ENCODE results near the gene CRYBG2. TPM values are rescaled to one million over a fixed set of nuclear protein-coding genes. Genes with fewer than 3 reads are reported as not detected.
"Not testable (repeated sequence)": the region's sequence is repeated elsewhere in the genome, so short reads cannot be mapped to it uniquely, and the experiment has no call there.

Gene CRYBG2
- total RNA-seq, 1 donor from 2014 or later, result 6.3 TPM

DNA sequence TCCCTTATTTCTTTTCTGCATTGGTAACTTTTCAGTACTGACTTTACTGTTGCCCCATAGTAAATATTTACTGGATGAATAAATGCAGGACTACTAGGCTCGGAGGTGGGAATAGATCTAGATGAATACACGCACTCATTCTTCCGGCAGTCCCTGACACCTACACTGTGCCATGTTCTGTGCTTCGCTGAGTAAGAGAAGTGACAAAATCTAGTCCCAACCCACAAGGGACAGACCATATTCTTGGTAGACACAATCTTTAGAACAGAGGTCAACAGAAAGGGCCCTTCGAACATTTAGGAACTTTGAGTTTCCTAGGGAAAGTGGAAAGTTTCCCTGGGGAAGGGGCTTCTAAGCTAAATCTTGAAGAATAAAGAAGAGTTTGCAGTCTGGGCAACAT lies 39.4 kb downstream of the CRYBG2 start:
- no peak for DNase-seq (ENCODE audit: low read depth, low spot score)
- Mint-ChIP-seq H3K36me3 (ENCODE audit: low read depth) (no peaks in the 10 kb centered on the region), H3K27ac (ENCODE audit: unreplicated experiment) (no peak overlapping the region), H3K4me3 (no peak overlapping the region), H3K9me3 (no peaks in the 10 kb centered on the region), H3K4me1 (peaks cover 20% of the 10 kb centered on the region), H3K27me3 (ENCODE audit: low read depth) (no peaks in the 10 kb centered on the region)
- TF ChIP-seq, protein P1, sequence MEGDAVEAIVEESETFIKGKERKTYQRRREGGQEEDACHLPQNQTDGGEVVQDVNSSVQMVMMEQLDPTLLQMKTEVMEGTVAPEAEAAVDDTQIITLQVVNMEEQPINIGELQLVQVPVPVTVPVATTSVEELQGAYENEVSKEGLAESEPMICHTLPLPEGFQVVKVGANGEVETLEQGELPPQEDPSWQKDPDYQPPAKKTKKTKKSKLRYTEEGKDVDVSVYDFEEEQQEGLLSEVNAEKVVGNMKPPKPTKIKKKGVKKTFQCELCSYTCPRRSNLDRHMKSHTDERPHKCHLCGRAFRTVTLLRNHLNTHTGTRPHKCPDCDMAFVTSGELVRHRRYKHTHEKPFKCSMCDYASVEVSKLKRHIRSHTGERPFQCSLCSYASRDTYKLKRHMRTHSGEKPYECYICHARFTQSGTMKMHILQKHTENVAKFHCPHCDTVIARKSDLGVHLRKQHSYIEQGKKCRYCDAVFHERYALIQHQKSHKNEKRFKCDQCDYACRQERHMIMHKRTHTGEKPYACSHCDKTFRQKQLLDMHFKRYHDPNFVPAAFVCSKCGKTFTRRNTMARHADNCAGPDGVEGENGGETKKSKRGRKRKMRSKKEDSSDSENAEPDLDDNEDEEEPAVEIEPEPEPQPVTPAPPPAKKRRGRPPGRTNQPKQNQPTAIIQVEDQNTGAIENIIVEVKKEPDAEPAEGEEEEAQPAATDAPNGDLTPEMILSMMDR (conservative IDR thresholded peaks at IDR 0.05), result no peak

DNA sequence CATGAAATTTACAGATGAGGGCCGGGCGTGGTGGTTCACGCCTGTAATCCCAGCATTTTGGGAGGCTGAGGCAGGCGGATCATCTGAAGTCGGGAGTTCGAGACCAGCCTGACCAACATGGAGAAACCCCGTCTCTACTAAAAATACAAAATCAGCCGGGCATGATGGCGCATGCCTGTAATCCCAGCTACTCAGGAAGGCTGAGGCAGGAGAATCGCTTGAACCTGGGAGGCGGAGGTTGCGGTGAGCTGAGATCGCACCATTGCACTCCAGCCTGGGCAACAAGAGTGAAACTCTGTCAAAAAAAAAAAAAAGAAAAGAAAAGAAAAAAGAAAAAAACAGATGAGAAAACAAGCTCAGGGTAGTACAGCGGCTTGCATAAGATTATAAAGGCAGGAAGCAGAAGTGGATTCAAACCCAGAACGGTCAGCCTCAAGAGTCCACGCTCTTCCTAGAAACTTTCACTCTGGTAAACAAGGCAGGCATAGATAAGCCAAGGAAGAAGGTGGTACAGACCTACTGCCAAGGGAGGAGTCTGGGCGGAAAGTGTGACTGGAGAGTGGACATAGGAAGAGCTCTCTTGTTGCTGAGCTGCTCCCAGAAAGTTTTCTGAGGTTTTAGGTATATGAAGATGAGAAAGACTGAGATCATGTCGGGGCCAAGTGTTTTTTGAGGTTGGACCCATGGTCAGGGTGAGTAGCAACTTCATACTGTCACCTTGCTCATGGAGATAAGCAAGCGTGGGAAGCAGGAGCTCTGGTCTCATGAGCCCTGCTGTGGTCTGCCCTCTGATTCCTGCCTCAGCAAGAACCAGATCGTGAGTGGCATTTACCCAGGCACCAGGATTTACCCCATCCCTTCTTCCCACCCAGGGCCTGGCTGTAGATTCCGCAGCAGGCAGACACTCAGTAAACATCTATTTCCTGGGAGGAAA lies 45.7 kb downstream of the CRYBG2 start:
- not testable (repeated sequence) for H3K27ac Mint-ChIP-seq (ENCODE audit: unreplicated experiment); H3K36me3 Mint-ChIP-seq (ENCODE audit: low read depth); DNase-seq (ENCODE audit: low read depth, low spot score); H3K27me3 Mint-ChIP-seq (ENCODE audit: low read depth); H3K9me3 Mint-ChIP-seq
- Mint-ChIP-seq H3K4me3 (peak overlapping the region; percentile 11), H3K4me1 (peaks cover 17% of the 10 kb centered on the region)

DNA sequence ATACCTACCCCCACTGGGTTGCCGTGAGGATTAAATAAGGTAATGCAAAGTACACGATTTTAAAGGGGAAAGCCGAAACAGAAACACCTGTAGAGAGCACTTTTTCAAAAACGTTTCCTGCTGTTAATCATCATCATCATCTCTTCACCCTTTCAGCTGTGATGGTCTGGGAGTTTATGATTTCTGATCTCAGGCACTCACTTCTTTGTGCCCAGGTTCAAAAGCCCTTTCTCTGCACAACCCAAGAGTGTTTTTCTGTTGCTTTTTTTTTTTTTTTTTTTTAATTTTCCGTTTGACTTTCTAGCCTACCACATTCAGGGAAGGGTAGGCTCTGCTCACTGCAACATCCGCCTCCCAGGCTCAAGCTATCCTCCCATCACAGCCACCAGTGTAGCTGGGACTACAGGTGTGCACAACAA lies 46.6 kb downstream of the CRYBG2 start:
- H3K4me3 Mint-ChIP-seq, result peak overlapping the region; percentile 75

DNA sequence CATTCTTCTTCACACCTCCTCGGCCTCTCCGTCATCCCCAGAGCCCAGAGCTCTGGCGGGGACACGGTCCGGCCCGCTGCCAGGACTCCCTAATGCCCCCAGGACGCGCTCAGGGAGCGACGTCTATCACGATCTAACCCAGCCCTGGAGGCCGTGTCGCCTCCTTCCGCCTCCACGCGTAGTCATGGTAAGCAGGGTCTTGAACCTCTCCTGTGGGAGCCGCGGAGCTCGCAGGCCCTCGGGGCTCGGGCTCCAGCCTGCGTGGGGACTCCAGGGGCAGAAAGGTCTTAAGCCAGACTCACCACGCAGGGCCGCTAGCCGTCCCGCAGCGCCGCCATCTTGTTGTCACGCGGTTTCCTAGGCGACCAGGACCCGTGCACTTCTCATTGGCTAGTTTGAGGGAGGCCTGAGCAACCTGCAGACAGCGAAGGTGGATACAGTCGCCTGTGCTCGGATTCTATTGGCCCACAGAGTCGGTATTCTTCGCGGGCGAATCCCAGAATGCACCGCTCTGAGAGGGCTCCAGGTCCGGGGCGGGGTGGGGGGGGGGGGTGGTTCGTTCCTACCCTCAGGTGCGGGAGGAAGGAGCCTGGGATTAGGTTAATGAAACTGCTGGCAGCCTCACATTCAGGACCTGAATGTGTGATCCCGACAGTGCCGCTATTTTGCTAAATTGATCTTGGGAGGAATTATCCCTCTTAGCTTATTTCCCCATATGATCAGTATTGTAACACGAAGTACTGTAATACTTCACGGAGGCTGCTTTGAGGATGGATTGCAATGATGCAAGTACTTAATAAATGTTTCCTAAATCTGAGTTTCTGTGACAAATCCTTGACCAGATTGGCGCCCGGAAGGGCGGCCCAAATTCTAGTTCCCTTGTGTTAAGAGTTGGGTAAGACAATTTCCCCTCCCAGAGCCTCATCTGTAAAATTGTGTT lies 47.4 kb downstream of the CRYBG2 start, which contains the start of gene UBXN11:
Gene UBXN11 (minus strand): TSS at position 347 of the 940 bp plus-strand sequence. CDS start 3,753 bp downstream, outside the sequence.
- Mint-ChIP-seq H3K36me3 (ENCODE audit: low read depth) (no peaks in the 10 kb centered on the region), H3K27me3 (ENCODE audit: low read depth) (no peaks in the 10 kb centered on the region), H3K4me3 (peak within 1 kb of the TSS; percentile 100), H3K9me3 (no peaks in the 10 kb centered on the region), H3K27ac (ENCODE audit: unreplicated experiment) (peak within 1 kb of the TSS; percentile 98), H3K4me1 (peaks cover 17% of the 10 kb centered on the region)
- DNase-seq (ENCODE audit: low read depth, low spot score), result peak; percentile 80
- TF ChIP-seq, protein P1 (conservative IDR thresholded peaks at IDR 0.05), result no peak

More for the DNA sequence above, 46.6 kb downstream of the CRYBG2 start:
- no peaks in the 10 kb centered on the region for H3K36me3 Mint-ChIP-seq (ENCODE audit: low read depth)
- H3K27ac Mint-ChIP-seq (ENCODE audit: unreplicated experiment), result peak overlapping the region; percentile 75
- TF ChIP-seq, protein P1 (conservative IDR thresholded peaks at IDR 0.05), result no peak
- H3K4me1 Mint-ChIP-seq, result peaks cover 17% of the 10 kb centered on the region
- no peak for DNase-seq (ENCODE audit: low read depth, low spot score)
- no peaks in the 10 kb centered on the region for H3K9me3 Mint-ChIP-seq
- no peaks in the 10 kb centered on the region for H3K27me3 Mint-ChIP-seq (ENCODE audit: low read depth)

DNA sequence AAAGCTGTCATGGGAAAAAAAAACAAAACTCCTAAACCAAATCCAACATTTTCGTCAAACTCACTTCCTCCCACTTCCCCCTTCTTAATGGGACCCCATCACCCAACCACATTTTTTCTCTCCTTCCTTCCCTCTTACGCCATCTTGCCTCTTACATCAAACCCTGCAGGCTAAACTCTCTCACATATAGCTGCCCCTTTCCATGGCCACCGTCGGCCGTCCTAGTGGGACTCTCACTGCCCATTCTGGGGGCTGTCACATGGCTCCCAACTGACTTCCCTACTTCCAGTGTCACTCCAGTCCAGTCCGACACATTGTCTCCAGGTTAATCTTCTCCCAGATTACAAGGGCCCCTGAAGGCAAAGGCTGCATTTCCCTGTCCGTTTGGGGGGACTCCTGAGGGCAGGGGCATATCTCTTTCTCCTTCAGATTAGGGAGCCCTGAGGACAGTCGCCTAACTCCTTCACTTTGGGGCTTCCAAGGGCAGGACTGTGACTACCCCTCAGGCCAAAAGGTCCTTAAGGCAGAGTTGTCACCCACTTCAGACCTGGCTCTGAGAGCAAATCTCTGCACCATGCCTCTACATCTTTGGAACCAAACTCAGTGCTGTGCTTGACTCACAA lies 48.2 kb downstream of the CRYBG2 start:
- H3K36me3 Mint-ChIP-seq (ENCODE audit: low read depth), result no peaks in the 10 kb centered on the region
- peaks cover 17% of the 10 kb centered on the region for H3K4me1 Mint-ChIP-seq
- no peak for DNase-seq (ENCODE audit: low read depth, low spot score)
- H3K4me3 Mint-ChIP-seq, result peak overlapping the region; percentile 100
- no peaks in the 10 kb centered on the region for H3K9me3 Mint-ChIP-seq
- H3K27ac Mint-ChIP-seq (ENCODE audit: unreplicated experiment), result peak overlapping the region; percentile 98
- TF ChIP-seq, protein P1 (conservative IDR thresholded peaks at IDR 0.05), result no peak
- H3K27me3 Mint-ChIP-seq (ENCODE audit: low read depth), result no peaks in the 10 kb centered on the region
